HG02884 (cell line): Measurements from ENCODE around the gene C6orf120.

Experiments used
- ATAC-seq: cut with Tn5 transposase; IDR thresholded peaks from one replicate; pipeline ENCODE4 v1.9.1; 2021; ENCODE audit warnings: mild to moderate bottlenecking, moderate library complexity; ENCODE audit not compliant: unreplicated experiment

C6orf120 gene

DNA sequence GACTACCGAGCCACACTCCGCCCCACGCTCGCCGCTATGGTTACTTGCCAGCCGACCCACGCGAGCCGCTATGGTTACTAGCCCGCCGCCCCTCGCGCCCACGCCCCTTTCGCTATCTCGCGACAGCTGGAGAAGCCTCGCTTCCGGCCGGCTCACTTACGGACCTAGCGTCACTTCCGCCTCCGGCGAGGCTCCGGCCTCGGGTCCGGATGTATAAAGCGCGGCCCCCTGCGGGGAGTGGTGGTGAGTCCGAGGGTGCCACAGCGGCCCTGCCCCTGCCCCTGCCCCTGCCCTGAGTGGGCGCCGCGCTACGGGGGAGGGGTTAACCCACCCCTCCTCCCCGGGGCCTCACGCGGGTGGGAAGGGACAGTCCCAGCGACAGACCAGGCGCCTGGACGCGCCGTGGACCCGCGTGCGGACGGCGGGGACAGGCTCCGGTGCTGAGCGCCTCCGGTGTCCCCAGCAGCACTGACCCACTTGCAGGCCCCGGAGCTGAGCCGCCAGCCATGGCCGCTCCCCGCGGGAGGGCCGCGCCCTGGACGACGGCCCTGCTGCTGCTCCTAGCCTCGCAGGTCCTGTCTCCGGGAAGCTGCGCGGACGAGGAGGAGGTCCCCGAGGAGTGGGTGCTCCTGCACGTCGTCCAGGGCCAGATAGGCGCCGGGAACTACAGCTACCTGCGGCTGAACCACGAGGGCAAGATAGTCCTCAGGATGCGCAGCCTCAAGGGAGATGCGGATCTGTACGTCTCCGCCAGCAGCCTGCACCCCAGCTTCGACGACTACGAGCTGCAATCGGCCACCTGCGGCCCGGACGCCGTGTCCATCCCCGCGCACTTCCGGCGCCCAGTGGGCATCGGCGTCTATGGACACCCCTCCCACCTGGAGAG, at the start of gene C6orf120, which contains the start of gene WDR27:
TSS of gene C6orf120 (plus strand) at position 173 of the 886 bp plus-strand sequence. CDS start at position 507, 334 bp downstream.
TSS of gene WDR27 (minus strand) at position 76 of the 886 bp plus-strand sequence. CDS start 13,024 bp downstream, outside the sequence.
- ATAC-seq, result peak; percentile 89

DNA sequence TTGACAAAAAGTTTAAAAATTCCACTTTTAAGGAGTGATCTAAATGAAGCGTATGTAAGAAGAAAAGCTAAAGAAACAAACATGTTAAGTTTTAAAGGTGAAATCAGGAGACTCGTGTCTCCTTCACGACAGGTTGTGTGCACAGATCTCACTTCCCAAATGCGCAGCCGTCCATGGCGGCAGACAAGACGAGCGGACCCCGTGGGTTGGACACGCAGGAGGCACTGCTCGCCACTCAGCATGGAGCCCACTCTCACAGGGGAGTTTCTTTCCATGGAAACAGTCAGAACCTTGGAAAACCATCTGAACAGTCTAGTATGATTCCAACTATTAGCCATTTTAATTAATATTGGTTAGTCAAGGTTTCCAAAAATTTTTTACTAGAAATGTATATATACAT, 49.0 kb upstream of the C6orf120 start:
- no peak for ATAC-seq

DNA sequence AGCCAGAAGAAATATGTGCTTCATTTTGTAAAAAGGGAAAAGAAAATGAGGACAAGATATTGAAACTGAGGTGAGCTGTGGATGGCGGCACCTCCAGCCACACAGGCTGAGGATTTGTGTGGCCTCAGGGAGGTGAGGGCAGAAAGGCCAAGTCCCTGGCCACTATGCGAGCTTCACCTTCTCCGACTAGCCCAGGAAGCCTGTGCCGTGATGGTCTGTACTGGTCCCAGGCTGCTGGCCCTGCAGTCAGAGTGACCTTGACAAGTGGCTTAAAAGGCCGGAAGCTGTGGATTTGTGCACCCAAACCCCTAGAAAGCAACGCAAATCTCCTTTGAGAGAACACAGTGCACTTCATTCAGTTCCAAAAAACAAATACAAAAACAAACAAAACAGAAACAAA, 48.2 kb upstream of the C6orf120 start:
- no peak for ATAC-seq

DNA sequence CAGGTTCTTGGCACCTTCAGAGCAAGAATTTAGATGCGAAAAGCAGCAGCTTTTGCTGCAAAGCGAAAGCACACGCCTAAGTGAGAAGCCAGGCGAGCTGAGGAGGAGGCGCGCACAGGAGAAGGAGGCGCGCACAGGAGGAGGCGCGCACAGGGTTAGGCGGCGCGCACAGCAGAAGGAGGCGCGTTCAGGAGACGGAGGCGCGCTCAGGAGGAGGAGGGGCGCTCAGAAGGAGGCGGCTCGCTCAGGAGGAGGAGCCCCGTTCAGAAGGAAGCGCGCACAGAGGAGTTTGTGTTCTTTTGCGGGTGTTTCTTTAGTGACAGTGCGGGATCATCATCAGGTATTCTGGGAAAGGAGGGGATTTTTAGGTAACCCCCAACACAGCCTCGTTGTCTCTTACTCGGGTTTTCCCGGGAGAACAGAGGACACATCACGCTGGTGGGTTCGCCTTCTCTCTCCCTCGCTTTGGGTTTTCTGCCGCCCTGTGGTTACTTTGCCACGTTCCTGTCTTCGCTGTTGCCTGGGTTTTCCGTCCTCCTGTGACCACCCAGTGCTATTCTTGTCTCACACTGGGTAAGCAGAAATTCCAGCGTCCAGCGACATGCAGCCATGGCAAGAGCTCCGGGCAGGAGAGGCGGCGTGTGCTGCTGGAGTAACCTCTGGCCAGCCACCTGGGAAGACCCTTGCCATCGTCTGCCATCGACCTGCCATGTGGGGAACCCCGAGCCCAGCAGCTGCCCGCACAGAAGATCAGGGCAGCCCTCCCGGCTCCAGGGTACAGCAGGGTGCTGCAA, 47.1 kb upstream of the C6orf120 start:
- ATAC-seq, result peak; percentile 96

DNA sequence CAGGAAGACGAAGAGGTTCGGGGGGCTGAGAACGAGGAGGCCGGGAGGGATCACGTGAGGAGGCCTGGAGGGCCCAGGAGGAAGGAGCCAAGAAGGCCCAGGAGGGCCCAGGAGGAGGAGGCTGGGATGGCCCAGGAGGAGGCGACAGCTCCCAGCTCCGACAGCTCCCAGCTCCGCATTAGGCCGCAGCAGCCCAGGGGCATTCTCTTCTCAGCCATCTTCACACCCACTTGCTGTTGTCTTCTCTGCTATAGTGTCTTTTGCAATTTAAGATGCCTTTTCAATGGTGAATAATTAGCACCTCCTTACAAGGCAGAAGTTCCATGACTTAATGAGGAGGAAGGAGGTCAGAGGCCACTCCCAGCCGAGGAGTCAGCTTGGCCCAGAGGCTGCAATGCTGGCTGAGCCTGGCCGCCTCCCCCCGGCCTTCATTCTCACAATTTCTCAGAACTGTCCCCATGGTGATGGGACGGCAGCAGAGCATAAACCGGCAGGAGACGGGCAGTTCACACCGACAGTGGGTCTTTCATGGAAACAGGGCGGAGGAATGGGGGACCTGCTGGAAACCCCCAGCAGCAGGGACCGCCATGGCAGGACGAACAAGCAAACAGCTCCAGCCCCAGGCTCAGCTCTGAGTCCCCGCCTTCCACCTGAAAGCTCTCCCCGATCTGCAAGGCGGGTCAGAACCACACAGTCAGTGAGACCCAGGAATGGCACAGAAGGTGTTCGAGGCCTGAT, 45.2 kb upstream of the C6orf120 start:
- no peak for ATAC-seq

DNA sequence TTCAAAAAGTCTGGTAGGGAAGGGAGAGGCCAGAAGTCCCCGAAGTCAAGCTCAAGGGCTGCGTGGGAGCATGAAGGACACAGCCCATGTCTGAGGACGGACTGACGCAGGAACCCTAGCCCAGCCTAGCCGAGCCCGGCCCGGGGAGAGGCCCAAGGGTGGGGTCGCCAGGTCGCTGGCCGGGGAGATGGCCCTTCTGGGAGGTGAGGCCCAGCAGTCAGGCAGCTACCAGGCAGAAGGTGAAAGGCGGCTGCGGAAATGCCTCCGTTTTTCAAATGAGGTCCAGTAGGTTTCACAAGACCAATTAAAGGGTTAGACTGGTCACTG, 44.7 kb upstream of the C6orf120 start:
- no peak for ATAC-seq

DNA sequence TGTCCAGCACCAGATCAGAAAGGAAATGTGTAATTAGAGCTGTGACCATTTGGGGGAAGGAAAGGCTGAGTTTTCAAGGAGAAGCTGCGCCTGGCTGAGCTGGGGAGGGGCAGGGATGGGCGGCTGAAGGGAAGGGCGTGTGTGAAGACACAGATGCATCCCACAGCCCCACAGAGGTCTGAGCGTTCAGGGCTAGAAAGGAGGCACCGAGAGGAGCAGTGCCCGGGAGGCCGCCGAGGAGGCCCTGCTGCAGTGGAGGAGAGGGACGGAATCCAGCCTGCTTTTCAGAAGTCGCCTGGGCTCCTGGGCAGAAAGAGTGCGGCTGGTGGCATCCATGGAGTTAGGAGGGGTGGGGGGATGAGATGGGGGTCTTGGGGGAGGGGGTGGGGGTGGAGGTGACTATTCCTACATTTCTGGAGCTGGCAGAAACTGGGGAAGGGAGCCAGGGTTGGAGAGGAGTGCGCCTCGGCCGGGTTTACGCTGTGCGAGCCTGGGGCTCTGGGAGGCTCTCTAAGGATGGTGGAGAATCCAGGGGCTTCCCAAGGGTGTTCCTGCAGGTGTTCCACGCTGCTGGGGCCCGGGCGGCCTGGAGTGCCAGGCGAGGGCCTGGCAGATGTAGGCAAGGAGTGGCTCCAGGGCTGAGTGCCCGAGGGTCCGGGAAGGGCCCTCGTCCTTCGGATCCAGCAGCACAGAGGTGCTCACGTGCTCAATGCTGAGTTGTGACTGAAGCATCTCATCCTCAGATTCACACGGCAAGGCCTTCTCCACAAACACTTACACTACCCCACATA, 41.9 kb upstream of the C6orf120 start:
- no peak for ATAC-seq

DNA sequence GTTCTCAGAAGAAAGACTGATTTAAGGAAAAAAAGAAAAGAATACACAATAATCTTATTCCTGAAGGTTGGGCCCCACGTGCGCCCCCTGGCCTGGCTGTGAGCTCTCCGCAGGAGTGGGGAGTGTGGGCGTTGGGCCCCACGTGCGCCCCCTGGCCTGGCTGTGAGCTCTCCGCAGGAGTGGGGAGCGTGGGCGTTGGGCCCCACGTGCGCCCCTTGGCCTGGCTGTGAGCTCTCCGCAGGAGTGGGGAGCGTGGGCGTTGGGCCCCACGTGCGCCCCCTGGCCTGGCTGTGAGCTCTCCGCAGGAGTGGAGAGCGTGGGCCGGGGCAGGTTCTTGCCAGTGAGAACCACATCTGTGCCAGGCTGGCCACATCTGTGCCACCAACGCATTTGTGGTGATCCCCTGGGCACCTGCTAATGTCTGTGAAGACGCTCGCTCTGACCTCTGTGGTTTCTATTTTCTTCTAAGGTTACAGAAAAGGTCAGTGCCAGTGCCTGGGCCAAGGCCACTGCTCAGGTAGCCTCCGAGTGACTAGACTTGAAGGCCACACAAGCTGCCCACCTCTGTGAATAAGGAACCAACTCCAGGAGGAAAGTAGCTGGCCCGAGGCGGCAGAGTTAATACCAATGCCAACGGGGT, 41.1 kb upstream of the C6orf120 start:
- no peak for ATAC-seq

DNA sequence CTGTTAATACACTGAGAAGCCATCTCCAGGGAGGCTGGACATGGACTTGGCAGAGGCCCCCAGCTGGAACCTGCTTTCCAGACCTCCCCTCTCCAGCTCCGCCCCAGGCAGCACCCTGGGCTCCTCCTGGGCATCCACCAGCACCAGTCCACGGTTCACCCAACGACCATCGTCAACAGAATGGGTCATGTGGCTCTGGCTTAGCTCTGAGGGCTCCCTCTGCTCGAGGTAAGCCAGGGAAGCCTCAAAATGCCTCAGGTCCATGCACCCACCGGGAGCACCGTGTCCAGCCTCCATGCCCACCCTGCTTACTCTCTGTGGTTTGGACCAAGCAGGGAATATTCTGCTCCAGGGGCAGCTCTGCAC, 40.6 kb upstream of the C6orf120 start:
- ATAC-seq, result no peak

DNA sequence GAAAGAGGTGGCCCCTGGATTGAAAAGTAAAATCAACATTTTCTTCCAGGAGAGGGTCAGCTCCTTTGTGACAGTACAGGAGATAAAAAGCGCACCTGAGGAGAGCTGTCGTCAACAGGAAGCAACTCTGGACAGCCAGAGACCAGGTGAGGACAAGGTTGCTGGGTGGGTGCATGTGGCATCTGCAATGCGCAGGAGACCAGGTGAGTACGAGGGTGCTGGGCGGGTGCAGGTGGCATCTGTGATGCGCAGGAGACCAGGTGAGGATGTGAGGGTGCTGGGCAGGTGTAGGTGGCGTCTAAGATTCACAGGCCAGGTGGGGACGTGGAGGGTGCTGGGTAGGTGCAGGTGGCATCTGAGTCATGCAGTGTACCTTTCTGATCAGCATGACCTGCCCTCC, 38.5 kb upstream of the C6orf120 start:
- no peak for ATAC-seq

DNA sequence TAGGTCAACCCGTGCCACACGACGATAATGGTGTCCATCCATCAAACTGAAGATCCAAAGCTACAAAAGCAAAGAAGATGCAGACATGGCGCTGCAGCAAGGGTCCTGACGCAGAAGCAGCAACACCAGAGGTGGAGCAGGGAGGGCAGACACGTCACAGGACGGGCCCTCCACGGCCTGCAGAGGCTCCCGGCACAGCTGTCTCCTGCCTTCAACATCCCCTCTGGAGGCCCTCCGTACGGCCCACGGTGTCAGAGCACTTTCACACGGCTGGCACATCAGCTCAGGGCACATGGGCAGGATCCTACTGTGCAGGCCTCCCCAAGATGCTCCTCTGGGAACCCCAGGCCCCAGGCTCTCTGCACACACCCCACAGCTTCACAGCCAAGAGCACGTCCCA, 37.7 kb upstream of the C6orf120 start:
- ATAC-seq, result no peak

DNA sequence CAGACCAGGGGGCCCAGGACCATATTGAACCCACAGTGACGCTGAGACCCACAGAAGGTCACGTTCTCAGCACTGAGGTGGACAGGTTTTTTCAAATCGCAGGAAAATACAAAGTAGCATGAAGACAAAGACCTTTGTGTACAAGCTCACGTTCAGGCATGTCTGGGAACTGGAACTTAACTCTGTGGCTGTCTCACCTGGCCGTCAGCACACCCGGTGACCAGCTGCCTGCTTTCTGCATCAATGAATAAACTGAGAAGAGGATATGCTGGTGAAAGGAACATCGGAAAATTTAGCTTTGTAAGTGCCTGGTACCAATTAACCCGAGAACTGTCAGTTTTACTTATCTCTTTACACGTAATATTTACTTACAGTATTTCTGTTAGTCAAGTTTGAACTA, 36.6 kb upstream of the C6orf120 start:
- ATAC-seq, result no peak

DNA sequence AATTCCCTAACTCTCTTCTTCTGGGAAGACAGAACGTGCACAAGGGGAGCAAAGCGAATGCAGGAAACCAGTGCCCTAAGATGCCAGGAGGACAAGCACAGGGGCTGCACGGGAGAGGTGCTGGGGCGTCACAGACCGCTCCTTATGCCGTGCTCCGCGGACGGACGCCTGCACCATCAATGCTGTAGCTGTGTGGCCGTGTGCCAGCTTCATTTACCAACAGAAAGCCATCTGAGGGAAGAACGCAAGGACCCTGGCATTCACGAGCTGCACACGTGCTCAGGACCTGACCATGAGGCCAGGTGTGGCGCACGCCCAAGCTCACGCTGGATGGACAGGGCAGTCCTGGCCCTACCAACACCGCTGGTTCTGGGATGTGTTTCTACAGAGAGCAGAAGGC, 35.5 kb upstream of the C6orf120 start:
- no peak for ATAC-seq

DNA sequence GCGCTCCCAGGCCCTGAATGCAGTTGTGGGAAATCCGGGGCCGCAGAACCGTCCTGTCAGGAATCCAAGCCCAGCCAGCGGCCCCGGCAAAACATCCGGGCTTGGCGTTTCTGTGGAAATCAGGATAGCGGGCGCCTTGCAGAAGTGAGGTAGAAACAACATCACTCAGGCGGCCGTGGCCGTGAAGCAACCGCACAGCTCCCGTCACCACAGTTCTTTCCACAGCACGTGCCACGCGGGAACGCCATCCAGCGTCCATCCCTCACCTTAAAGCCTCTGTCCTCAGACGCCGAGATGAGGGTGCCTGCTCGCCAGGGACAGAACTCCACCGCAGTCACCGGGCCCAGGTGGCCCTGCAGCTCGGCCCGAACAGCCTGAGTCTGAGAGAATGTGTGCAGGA, 34.2 kb upstream of the C6orf120 start:
- ATAC-seq, result no peak

DNA sequence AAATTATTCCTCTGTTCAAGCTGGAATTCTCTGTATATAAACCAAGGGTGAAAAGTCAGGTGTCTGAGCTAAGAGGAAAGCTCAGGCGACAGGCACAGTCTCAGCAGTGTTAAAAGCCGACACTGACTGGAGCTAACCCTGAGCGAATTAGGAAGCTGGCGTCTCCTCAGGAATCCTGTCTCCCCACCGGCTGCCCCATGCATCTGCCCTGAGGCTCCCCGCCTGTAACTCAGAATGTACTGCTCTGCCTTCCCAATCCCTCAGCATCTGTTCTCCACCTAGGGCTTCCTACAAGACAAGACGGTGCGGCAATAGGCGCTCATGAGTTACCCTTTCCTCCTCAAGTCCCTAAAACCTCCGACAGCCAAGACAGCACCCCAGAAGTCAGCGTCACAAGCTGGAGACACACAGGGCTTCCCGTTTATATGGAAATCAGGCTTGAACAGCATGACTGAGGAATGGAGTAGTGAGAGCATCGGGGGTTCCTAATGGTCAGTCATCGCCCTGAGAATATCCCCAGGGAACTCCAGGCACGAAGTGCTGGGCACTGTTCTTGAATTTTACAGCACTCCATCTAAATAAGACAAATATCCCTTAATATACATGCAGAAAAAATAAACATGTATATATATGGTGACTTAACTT, 33.6 kb upstream of the C6orf120 start:
- no peak for ATAC-seq

DNA sequence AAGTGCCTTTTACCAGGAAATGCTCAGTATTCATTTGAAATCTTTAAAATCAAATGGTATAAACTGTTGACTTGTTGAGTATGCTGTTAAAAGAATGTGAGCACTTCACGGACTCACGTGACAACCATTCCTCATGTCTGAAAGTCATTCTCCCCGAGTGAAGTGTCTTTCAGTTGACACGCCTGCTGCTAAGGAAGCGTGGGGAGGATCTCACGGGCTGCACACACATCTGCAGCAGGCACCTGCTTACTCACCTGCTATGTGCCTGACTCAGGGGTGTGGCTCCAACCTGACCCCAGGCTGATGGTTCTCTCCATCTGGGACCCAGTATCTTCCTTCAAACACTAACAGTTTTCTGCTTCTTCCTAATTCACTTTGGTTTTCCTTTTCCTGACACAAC, 32.8 kb upstream of the C6orf120 start:
- no peak for ATAC-seq

DNA sequence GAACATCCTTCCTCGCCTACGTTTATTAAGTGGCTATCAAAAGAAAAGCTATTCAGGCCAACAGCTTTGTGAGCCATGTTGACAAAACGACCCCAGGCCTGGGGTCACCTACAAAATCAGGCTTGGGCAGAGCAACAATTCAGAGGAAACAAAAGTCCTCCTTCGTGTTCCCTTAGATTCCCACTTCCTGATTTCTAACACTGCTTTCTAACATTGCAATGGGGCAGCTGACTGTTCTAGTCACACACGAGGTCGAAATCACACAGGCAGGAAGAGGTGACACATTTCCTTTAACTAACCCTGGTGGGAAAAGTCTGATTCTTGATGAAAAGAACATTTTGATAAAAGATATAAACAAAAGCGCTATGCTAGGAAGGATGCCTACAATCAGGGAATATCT, 32.0 kb upstream of the C6orf120 start:
- ATAC-seq, result no peak

DNA sequence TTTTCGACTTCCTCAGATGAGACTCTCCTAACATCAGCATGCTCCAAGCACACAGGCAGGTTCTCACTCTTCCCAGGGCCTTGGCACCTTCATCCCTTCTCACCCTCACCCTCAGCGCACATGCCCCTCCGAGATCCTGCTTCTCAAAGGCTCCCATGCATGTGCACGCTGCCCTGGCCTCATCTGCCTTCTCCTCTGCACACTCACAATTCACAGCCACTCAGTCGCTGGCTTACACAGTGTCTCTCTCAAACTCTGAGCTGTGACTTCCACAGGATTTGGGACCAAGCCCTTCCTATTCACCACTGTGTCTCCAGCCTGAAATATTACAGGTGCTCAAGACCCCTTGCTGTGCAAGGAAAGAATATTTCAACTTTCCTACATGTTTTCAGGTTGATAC, 30.4 kb upstream of the C6orf120 start:
- ATAC-seq, result no peak

DNA sequence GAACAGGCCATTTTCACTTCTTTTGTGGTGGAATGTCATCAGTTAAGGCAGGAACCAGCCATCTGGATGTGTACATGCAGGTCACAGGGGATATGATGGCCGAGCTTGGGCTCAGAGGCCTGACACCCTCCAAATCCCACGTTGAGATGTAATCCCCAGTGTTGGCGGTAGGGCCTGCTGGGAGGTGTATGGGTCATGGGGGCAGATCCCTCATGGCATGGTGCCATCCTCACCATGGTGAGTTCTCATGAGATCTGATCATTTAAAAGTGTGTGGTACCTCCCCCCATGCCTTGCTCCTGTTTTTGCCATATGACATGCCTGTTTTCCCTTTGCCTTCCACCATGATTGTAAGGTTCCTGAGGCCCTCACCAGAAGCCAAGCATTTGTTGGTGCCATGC, 26.9 kb upstream of the C6orf120 start:
- no peak for ATAC-seq

DNA sequence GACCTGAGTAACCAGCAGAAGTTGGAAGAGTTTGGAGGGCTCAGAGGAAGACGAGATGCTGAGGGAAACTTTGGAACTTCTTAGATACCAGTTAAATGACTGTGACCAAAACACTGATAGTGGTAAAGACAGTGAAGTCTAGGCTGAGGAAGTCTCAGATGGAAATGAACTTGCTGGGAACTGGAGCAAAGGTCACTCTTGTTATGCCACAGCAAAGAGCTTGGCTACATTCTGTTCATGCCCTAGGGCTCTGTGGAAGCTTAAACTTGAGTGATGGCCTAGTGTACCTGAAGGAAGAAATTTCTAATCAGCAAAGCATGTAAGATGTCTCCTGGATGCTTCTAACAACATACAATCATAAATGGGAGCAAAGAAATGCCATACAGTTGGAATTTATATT, 24.8 kb upstream of the C6orf120 start:
- ATAC-seq, result no peak
